Ascending aorta (tissue), 2 donors: ENCODE results near the gene CACNA2D2. TPM values are rescaled to one million over a fixed set of nuclear protein-coding genes. Genes with fewer than 3 reads are reported as not detected.

Source experiments
- DNase-seq, 2 donors: peaks; one replicate each; pipeline ENCODE4 v3.0.0-alpha.2; 2019; ENCODE audit warnings: low spot score in 2 of 2
- H3K27ac ChIP-seq, 2 donors: fragments of 200-600 bp; sonication (generic); one replicate each; pipeline ENCODE4 v1.5.1; 2016 to 2017; ENCODE audit warnings: mild to moderate bottlenecking in 1 of 2
- H3K27me3 ChIP-seq: fragments of 200-600 bp; sonication (generic); one replicate; pipeline ENCODE4 v1.5.1; 2017
- H3K36me3 ChIP-seq, 2 donors: fragments of 200-600 bp; sonication (generic); one replicate each; pipeline ENCODE4 v1.5.1; 2016
- H3K4me1 ChIP-seq, 2 donors: fragments of 200-600 bp; sonication (generic); one replicate each; pipeline ENCODE4 v1.5.1; 2016 to 2017; ENCODE audit warnings: mild to moderate bottlenecking in 1 of 2
- H3K4me3 ChIP-seq, 2 donors: fragments of 200-600 bp; sonication (generic); one replicate each; pipeline ENCODE4 v1.5.1; 2016 to 2017; ENCODE audit warnings: mild to moderate bottlenecking in 1 of 2
- H3K9me3 ChIP-seq, 2 donors: fragments of 200-600 bp; sonication (generic); one replicate each; pipeline ENCODE4 v1.5.1; 2016
- intact Hi-C: fragments of 100-400 bp; cut with DNase I; formaldehyde crosslinking; loops from one replicate; pipeline ENCODE4 v1.15.1; 2023
- total RNA-seq: library from RNA; depleted of rRNA; stranded (reverse); fragments of >200 nt; gene quantifications from one replicate; pipeline ENCODE4 v1.1.0, GENCODE V29; 2016
- TF ChIP-seq, protein P1 (sequence below), 3 experiments: fragments of 200-600 bp in 2 of 3; fragments of 450-650 bp in 1 of 3; sonication (generic) in 2 of 3; IDR thresholded peaks; one replicate each; pipeline ENCODE4 v1.5.1; 2016 to 2019; ENCODE audit warnings: antibody characterized with exemption in 3 of 3, mild to moderate bottlenecking in 1 of 3, moderate library complexity in 1 of 3

The CACNA2D2 gene
- total RNA-seq, 1 donor from 2014 or later: 0.85 TPM

DNA sequence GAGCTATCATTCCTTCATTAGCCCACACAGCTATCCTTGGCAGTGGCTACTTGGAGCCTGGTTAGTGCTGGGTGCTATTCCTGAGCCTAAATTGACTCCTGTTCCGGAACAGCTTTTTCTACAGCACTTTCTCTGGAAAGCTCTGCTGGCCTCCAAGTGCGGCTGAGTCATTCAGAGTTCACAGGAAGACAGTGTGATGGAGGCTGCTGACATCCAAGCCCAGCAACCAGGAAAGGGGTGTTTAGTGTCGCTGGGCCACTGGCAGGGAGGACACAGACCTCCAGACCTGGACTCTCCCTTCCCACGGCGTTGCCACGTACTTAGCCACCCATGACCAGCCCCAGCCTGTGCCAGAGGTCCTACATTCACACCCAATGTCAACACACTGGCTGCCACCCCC, 28.7 kb downstream of the CACNA2D2 start:
- Histone ChIP-seq H3K4me1 (peaks cover 0 to 12% of the 10 kb centered on the region in 2 donors), H3K27ac (peak overlapping the region; percentile 86 to 89), H3K4me3 (no peak overlapping the region), H3K9me3 (no peaks in the 10 kb centered on the region), H3K27me3 (no peaks in the 10 kb centered on the region), H3K36me3 (no peaks in the 10 kb centered on the region)
- DNase-seq: peak in 1 of 2 donors; percentile 38
- intact Hi-C loops: no loop called here
- TF ChIP-seq, protein P1, sequence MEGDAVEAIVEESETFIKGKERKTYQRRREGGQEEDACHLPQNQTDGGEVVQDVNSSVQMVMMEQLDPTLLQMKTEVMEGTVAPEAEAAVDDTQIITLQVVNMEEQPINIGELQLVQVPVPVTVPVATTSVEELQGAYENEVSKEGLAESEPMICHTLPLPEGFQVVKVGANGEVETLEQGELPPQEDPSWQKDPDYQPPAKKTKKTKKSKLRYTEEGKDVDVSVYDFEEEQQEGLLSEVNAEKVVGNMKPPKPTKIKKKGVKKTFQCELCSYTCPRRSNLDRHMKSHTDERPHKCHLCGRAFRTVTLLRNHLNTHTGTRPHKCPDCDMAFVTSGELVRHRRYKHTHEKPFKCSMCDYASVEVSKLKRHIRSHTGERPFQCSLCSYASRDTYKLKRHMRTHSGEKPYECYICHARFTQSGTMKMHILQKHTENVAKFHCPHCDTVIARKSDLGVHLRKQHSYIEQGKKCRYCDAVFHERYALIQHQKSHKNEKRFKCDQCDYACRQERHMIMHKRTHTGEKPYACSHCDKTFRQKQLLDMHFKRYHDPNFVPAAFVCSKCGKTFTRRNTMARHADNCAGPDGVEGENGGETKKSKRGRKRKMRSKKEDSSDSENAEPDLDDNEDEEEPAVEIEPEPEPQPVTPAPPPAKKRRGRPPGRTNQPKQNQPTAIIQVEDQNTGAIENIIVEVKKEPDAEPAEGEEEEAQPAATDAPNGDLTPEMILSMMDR (IDR thresholded peaks at IDR 0.05): no peak

DNA sequence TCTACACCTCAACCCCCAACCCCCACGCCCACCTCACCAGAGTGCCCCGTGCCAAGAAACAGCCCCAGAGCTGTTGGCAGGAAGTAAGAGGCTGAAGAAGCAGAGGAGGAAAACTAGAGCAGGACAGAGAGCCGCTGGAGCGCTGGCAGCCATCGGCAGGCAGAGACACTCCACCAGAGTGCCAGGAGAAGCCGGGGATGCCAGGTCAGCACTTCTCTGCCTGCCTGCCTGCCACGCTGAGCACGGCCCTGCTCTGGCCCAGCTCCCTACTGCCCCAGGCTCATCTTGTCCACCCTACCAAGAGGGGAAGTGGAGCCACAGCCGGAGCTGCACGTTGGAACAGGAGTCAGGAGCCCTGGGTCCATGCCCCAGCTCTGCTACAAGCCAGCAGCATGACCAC, 29.7 kb downstream of the CACNA2D2 start:
- H3K27me3 ChIP-seq: no peaks in the 10 kb centered on the region
- no peak overlapping the region for H3K4me3 ChIP-seq
- intact Hi-C loops: no loop called here
- TF ChIP-seq, protein P1 (IDR thresholded peaks at IDR 0.05): no peak
- DNase-seq: no peak
- peaks cover 0 to 12% of the 10 kb centered on the region in 2 donors for H3K4me1 ChIP-seq
- no peaks in the 10 kb centered on the region for H3K36me3 ChIP-seq
- no peaks in the 10 kb centered on the region for H3K9me3 ChIP-seq
- H3K27ac ChIP-seq: peak overlapping the region; percentile 86 to 89

DNA sequence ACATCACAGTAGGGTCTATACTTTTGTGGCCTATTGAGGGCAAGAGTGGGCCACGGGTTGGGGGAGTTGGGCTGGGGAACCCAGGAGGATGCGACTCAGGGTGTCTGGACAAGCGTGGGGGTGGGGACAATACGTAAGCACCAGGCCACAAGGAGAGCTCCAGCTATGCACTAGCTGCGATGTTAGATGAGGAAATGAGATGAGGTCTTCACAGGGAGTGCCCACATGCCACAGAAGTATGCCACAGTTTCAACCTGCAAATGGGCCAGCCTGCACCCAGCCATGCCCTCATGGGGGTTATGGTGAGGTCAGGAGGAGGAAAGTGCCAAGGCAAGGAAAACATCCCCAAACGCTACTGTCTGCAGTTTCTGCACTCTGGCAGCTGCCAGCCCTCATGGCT, 30.5 kb downstream of the CACNA2D2 start:
- no peak for DNase-seq
- H3K4me1 ChIP-seq: peaks cover 0 to 12% of the 10 kb centered on the region in 2 donors
- H3K27me3 ChIP-seq: no peaks in the 10 kb centered on the region
- H3K4me3 ChIP-seq: no peak overlapping the region
- peak overlapping the region in 1 of 2 donors; percentile 89 for H3K27ac ChIP-seq
- TF ChIP-seq, protein P1 (IDR thresholded peaks at IDR 0.05): no peak
- H3K9me3 ChIP-seq: no peaks in the 10 kb centered on the region
- no peaks in the 10 kb centered on the region for H3K36me3 ChIP-seq
- intact Hi-C loops: no loop called here

DNA sequence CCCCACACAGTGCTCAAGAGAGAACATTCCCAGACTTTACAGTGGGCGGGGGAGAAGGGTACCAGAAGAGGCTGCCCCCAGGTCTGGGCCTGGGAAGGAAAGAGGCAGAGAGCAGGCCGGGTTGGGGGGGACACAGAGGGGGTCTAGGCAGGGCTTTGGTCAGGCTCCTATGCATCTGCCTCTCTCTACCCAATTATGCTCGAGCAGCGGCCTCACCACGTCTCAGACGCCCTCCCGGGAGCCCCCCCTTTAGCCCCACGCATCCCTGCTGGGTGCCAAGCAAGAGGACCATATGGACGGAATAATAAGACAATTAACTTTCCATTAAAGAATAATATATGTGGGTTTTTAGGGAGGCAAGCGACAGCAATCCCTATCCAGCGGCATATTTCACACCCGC, 32.8 kb downstream of the CACNA2D2 start:
- intact Hi-C loops: no loop called here
- H3K36me3 ChIP-seq: no peaks in the 10 kb centered on the region
- H3K9me3 ChIP-seq: no peaks in the 10 kb centered on the region
- H3K27ac ChIP-seq: no peak overlapping the region
- no peak for DNase-seq
- TF ChIP-seq, protein P1 (IDR thresholded peaks at IDR 0.05): no peak
- no peaks in the 10 kb centered on the region for H3K27me3 ChIP-seq
- H3K4me1 ChIP-seq: peaks cover 0 to 12% of the 10 kb centered on the region in 2 donors
- no peak overlapping the region for H3K4me3 ChIP-seq

DNA sequence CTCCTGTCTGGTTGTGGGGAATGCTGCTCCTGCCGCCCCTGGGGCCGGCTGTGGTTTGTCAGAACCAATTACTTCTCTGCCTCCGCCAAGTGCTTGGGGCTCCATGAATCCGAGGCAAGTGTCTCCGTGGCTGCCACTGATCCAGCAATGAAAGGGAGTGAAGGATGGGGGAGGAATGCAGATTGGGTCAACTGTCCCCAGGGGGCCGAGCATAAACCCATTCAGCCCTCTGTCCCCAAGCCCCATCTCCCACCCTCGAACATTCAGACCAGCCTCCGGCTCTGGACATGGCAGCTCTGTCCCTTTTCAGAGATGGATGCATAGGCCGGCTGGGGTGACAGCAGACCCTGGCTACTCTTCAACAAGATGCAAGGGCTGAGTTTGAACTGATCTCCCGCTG, 35.5 kb downstream of the CACNA2D2 start:
- TF ChIP-seq, protein P1 (IDR thresholded peaks at IDR 0.05): no peak
- H3K9me3 ChIP-seq: no peaks in the 10 kb centered on the region
- intact Hi-C loops: no loop called here
- H3K4me3 ChIP-seq: no peak overlapping the region
- H3K36me3 ChIP-seq: no peaks in the 10 kb centered on the region
- no peak overlapping the region for H3K27ac ChIP-seq
- no peaks in the 10 kb centered on the region for H3K27me3 ChIP-seq
- no peak for DNase-seq
- no peaks in the 10 kb centered on the region for H3K4me1 ChIP-seq

DNA sequence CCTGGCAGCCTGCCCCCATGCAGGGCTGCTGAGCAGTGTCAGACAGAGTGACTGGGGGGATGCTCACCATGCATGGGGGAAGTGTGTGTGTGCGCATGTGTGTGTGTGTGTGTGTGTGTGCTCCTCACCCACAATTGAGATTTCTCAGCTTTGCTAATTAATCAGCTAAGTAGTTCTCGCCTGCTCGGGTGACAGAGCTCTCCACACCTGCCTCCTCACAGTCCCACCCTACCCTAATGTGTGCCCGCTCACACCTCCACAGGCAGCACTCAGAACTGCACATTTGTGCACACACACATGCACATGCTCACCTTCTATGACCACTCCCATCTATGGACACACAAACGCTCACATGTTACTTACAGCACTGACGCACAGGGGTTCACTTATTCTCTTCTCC, 37.3 kb downstream of the CACNA2D2 start:
- DNase-seq: no peak
- Histone ChIP-seq H3K27ac (no peak overlapping the region), H3K4me3 (no peak overlapping the region), H3K4me1 (no peaks in the 10 kb centered on the region), H3K36me3 (no peaks in the 10 kb centered on the region), H3K27me3 (no peaks in the 10 kb centered on the region), H3K9me3 (no peaks in the 10 kb centered on the region)
- TF ChIP-seq, protein P1 (IDR thresholded peaks at IDR 0.05): no peak
- intact Hi-C loops: no loop called here
